GM21367 (cell line): ENCODE data around the gene IGSF21.

Source experiments
- ATAC-seq: cut with Tn5 transposase; IDR thresholded peaks from one replicate; pipeline ENCODE4 v1.9.1; 2021; ENCODE audit not compliant: unreplicated experiment

IGSF21 gene

GRCh38 chr1:18094096-18094495, 13.5 kb upstream of the IGSF21 start:
- no peak for ATAC-seq

- ATAC-seq, result no peak
Observed at GRCh38 chr1:18097206-18097605, 10.4 kb upstream of the IGSF21 start.

- ATAC-seq, result no peak
Observed at GRCh38 chr1:18099026-18099425, 8.6 kb upstream of the IGSF21 start.

GRCh38 chr1:18100060-18100459, 7.5 kb upstream of the IGSF21 start:
- ATAC-seq, result no peak

- ATAC-seq, result no peak
Observed at GRCh38 chr1:18100491-18101063, 7.0 kb upstream of the IGSF21 start.

- ATAC-seq, result no peak
Observed at GRCh38 chr1:18101508-18101907, 6.1 kb upstream of the IGSF21 start.

- no peak for ATAC-seq
Observed at GRCh38 chr1:18103788-18104421, 3.7 kb upstream of the IGSF21 start.

GRCh38 chr1:18104546-18105100, 3.0 kb upstream of the IGSF21 start:
- no peak for ATAC-seq

- ATAC-seq, result no peak
Observed at GRCh38 chr1:18105196-18105595, 2.4 kb upstream of the IGSF21 start.

GRCh38 chr1:18108299-18109057, 880 bp downstream of the IGSF21 start:
- ATAC-seq, result no peak

- no peak for ATAC-seq
Observed at GRCh38 chr1:18109058-18109755, 1.6 kb downstream of the IGSF21 start.

- no peak for ATAC-seq
Observed at GRCh38 chr1:18109756-18110597, 2.4 kb downstream of the IGSF21 start.

- ATAC-seq, result no peak
Observed at GRCh38 chr1:18110598-18110939, 3.0 kb downstream of the IGSF21 start.

- ATAC-seq, result no peak
Observed at GRCh38 chr1:18110968-18111367, 3.4 kb downstream of the IGSF21 start.

- no peak for ATAC-seq
Observed at GRCh38 chr1:18111605-18112297, 4.2 kb downstream of the IGSF21 start.

GRCh38 chr1:18112611-18113010, 5.0 kb downstream of the IGSF21 start:
- no peak for ATAC-seq

GRCh38 chr1:18114726-18115410, 7.3 kb downstream of the IGSF21 start:
- ATAC-seq, result no peak

GRCh38 chr1:18116777-18117176, 9.2 kb downstream of the IGSF21 start:
- ATAC-seq, result no peak

- no peak for ATAC-seq
Observed at GRCh38 chr1:18118078-18118477, 10.5 kb downstream of the IGSF21 start.
